GM19467 (cell line): ENCODE data around the gene CCDC92.
"Not testable (repeated sequence)": the region's sequence is repeated elsewhere in the genome, so short reads cannot be mapped to it uniquely, and the experiment has no call there.

Experiments used
- ATAC-seq: cut with Tn5 transposase; IDR thresholded peaks from one replicate; pipeline ENCODE4 v1.9.1; 2021; ENCODE audit warnings: mild to moderate bottlenecking, moderate library complexity; ENCODE audit not compliant: unreplicated experiment

Gene CCDC92

DNA sequence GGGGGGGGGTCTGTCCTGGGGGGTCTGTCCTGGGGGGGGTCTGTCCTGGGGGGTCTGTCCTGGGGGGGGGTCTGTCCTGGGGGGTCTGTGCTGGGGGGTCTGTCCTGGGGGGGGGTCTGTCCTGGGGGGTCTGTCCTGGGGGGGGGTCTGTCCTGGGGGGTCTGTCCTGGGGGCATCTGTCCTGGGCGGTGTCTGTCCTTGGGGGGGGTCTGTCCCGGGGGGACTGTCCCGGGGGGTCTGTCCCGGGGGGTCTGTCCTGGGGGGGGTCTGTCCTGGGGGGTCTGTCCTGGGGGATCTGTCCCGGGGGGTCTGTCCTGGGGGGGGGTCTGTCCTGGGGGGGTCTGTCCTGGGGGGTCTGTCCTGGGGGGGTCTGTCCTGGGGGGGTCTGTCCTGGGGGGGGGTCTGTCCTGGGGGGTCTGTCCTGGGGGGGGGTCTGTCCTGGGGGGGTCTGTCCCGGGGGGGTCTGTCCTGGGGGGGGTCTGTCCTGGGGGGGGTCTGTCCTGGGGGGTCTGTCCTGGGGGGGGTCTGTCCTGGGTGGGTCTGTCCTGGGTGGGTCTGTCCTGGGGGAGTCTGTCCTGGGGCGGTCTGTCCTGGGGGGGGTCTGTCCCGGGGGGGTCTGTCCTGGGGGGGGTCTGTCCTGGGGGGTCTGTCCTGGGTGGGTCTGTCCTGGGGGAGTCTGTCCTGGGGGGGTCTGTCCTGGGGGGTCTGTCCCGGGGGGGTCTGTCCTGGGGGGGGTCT lies 60.8 kb downstream of the CCDC92 start:
- not testable (repeated sequence) for ATAC-seq

GRCh38 chr12:123910761-123911193 lies 61.9 kb downstream of the CCDC92 start:
- no peak for ATAC-seq

GRCh38 chr12:123910057-123910456 lies 62.6 kb downstream of the CCDC92 start:
- no peak for ATAC-seq

GRCh38 chr12:123908884-123909725 lies 63.5 kb downstream of the CCDC92 start:
- ATAC-seq = no peak

- ATAC-seq = no peak
Measured at GRCh38 chr12:123907726-123908476, 64.7 kb downstream of the CCDC92 start.

GRCh38 chr12:123906711-123907420 lies 65.8 kb downstream of the CCDC92 start:
- no peak for ATAC-seq

GRCh38 chr12:123905319-123905925 lies 67.2 kb downstream of the CCDC92 start:
- no peak for ATAC-seq

GRCh38 chr12:123903301-123904065 lies 69.1 kb downstream of the CCDC92 start:
- ATAC-seq = no peak

GRCh38 chr12:123902821-123903220 lies 69.8 kb downstream of the CCDC92 start:
- no peak for ATAC-seq

DNA sequence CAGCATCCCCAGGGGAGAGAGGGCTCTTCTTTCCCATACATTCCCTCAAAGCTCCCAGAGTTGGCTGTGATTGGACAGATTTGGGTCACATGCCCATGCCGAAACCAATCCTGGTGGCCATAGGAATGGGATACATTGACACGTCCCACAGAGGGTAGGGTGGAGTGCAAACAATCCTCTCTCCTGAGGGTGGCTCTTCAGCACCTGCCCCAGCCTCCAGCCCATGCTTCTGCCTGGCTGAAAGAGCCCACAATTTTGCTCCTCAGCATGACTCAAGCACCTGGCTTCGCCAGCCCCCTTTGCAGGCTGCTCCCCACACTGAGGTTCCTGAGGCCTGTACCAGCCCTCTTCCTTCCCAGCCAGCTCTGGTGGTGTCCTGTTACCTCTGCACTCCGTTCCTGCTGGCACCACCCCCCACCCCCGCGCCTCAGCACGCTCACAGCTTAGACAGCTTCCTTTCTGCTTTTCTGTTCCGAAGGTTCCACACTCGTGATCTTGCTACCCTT lies 71.7 kb downstream of the CCDC92 start:
- no peak for ATAC-seq

DNA sequence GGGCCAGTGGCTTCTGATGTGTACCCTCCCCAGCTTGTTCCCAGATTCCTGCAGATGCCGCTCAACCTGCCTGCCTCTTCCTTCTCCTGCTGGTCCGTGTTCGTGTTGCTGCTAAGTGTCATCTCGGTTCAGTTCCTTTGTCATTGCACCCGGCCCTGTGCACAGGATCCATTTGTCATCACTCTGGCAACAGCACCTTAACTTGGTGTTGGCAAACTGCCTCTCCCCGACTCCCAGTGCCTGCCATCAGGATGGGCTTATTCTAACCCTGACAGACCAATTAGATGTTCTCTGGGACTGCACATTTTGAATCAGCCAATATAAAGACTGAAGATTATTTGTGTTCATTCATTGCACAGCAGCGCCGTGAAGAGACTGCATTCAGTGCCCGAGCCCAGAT lies 73.3 kb downstream of the CCDC92 start:
- no peak for ATAC-seq

- no peak for ATAC-seq
Measured at GRCh38 chr12:123898673-123899072, 74.0 kb downstream of the CCDC92 start.

GRCh38 chr12:123897221-123897620 lies 75.4 kb downstream of the CCDC92 start:
- ATAC-seq = no peak

- no peak for ATAC-seq
Measured at GRCh38 chr12:123896767-123897166, 75.9 kb downstream of the CCDC92 start.

DNA sequence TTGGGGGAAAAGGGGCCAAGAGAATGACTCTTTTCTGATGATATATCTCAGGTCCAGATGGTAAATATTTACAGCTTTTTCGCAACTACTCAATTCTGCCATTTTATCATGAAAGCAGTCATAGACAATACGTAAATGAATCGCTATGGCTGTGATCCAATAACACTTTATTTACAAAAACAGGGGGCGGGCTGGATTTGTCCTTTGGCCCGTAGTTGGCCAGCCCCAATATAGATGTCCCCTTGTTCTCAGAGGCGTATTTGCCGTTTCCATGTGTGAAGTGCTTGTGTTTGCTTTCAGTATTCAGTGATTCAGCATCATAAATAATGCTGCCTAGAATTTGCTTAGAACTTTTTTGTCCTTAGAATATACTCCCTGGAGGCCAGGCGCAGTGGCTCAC lies 77.2 kb downstream of the CCDC92 start:
- ATAC-seq = no peak

GRCh38 chr12:123894823-123895345 lies 77.7 kb downstream of the CCDC92 start:
- ATAC-seq = no peak

- ATAC-seq = no peak
Measured at GRCh38 chr12:123893276-123893675, 79.4 kb downstream of the CCDC92 start.

- ATAC-seq = no peak
Measured at GRCh38 chr12:123892853-123893252, 79.8 kb downstream of the CCDC92 start.

DNA sequence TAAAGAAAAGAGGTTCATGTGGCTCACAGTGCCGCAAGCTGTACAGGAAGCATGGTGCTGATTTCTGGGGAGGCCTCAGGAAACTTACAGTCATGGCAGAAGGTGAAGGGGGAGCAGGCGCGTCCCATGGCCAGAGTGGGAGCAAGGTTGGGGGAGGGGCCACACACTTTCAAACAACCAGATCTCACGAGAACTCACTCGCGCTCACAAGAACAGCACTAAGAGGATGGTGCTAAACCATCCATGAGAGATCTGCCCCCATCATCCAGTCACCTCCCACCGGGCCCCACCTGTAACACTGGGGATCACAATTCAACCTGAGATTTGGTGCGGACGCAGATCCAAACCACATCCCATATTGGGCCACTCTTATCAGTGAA lies 80.5 kb downstream of the CCDC92 start:
- no peak for ATAC-seq
